DMS53 treated with DMSO at 0.1 percent for 48 hours (cell line): ENCODE measurements around the gene KCTD1.
A peak's percentile ranks its signal among the peaks of the same experiment; 100 is the strongest.

Source experiments
- DNase-seq: peaks from one replicate; lab custom pipeline; 2025; ENCODE audit not compliant: unreplicated experiment; lab: John Stamatoyannopoulos, UW

Gene KCTD1

DNA sequence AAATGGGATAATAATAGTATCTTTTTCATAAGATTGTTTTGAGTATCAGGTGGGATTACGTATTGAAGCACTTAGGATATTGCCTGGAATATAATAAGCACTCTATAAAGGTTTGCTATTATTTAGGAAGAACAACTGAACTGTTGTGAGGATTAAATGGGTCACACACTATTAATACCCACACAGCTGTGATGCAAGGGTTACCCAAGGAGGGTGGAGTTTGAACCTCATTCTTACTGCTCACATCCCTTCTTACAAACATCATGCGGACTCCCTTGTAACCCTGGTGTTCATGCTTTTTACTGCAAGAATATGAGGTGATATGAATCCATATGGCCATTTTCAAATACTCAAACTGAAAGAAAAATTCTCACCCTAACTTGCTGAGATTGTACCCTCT is 113.5 kb downstream of the KCTD1 start:
- DNase-seq, result no peak

DNA sequence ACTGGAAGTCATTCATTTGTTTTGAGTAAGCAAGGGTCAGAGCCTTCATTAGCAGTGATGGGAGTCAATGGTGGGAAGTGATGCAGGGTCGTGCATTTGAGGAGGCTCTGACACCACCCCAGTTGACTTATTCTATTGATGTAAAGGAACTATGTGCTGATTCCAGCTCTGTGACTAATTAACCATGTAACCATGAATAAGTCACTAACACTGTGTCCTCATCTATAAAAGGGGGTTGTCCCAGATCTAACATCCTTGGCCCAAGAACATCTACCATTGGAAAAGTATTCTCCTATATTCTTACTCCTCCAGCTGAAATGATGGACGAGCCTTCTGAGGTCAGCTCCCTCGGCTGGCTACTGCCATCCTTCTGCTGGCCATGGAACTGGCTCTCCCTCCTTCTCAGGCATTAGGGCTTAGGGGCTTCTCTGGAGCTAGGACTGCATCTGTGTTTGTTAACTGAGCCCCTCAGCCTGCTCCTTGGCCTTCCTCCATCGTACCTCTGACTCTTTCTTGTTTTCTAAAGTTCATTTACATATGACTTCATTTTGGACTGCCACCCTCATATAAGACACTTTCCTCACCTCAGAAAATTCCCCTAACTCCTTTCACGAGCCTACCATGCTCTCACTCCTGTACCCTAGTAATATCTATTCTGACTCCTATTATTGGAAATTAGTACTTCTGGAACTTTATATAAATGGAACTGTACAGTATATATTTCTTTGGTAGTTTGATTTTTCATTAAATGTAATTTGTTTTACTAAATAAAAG is 115.5 kb downstream of the KCTD1 start:
- DNase-seq, result no peak

DNA sequence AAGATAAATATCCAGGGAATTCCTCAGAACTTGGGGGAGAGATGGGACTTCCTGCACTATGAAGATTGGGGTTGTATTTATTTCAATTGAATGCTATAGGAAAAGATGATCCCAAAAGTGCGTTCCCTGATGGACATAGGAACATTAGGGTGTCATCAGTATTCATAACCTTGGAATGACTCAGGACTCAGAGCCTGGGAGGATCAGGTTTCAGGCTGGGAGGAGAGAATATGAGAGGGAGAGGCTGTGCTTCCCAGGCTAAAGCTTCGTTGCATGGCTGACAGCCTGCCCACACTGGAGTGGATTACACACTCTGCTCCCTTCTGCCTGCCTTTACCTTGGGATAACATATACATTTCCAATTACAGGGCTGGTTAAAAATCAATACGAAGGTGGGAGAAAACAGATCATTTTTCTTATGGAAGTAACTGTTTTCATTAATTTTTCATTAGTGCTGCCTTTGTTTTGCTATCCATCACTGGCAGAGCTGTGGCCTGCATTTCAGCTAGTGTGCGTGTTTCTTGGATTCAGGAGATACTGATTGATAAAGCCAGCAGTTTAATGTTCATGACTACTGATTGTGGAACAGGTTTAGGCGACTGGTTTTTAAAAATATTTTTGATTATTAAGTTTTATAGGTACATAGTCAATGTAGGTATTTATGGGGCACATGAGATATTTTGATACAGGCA is 118.7 kb downstream of the KCTD1 start:
- peak; percentile 52 for DNase-seq

DNA sequence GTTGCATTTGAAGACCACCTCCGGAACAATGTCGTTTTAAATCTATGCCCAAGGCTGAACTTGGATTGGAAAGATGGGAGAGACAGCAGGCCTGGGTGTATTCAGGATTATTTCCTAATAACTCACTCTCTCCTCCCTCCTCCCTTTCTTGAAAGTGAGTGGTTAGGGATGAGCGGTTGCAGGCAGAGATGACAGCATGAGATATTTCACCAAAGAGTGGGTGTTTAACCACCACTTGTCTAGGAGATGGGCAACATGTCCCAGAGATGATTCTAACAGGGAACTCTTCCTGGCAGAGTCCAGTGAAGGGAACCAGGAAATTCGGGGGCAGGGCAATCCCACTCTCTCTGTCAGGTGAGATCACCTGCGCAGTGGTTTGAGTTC is 123.2 kb downstream of the KCTD1 start:
- no peak for DNase-seq

GRCh38 chr18:26424428-26425147 is 123.8 kb downstream of the KCTD1 start:
- no peak for DNase-seq

GRCh38 chr18:26422472-26423162 is 125.7 kb downstream of the KCTD1 start:
- no peak for DNase-seq

DNA sequence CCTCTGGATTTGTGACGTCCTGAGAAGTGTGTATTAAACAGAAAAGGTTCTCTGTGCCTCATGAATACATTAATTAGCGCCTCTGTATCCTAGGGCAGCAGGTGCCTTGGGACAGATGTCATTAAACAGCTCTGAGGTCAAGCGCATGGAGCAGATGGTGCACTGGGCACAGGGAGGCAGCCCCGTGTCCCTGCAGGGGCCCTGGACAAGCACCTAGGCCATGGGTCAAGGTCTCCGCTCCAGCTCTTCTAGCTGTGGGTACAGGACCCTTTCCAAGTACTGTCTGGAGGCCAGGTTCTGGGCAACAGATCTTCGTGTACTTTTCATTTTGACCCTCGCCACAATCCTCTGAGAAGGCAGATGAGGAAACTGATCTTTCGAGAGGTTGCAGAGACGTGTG is 126.4 kb downstream of the KCTD1 start:
- no peak for DNase-seq

DNA sequence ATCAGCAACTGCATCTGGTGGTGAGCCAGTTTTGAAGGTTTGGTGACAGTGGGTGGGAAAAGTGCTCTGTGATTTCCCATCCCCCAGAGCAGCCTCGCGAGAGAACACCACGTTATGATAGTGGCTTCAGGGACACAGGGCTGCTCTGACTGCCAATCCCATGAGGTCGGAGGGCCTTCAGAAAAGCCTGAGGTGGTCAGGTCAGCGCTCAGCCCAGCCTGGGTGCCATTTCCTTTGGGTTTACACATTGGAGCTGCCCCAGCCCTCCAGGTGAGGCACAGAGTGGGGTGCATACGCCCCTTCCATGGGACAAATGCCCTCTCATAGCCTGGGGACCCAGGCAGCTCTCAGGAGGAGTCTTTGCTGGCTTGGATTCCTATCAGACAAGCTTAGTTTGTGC is 126.8 kb downstream of the KCTD1 start:
- DNase-seq, result no peak

DNA sequence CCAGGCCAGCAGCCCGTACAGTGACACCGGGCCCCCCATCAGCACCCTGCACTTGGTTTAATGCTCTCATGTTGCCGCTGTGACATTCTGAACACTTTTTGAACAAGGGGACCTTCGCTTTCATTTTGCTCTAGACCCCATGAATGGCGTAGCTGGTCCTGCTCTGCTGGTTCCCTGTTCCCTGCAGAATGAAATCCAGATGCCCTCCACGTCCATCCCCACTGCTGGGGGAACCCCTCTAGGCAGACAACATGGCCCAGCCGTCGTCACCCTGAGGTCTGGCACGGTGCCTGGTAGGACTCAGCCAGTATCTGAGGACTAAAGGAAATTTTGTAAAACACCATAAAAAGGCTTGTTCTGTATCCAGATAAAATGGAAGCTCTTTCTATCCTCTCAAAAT is 128.6 kb downstream of the KCTD1 start:
- no peak for DNase-seq

- no peak for DNase-seq
These were observed 130.1 kb downstream of the KCTD1 start for GRCh38 chr18:26418225-26418624.

DNA sequence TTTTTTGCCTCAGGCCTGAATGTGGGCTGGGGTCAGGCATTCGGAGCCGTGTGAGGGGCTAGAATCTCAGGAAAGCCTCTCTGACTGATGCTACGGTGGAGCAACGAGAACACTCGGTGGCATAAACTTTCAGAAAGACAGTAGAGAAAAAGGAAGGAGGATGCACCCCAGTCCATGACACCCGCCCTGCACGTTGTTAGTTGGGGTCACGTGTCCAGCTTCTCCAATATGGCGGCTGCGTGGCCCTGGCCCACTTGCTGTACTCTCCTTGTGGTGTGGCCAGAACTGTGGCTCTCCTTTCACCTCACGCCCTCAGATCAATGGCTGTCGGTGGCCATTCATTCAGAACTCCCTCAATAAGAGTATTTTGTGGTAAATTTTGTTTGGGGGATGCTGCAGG is 131.2 kb downstream of the KCTD1 start:
- no peak for DNase-seq

- no peak for DNase-seq
These were observed 131.7 kb downstream of the KCTD1 start for GRCh38 chr18:26416652-26417150.

DNA sequence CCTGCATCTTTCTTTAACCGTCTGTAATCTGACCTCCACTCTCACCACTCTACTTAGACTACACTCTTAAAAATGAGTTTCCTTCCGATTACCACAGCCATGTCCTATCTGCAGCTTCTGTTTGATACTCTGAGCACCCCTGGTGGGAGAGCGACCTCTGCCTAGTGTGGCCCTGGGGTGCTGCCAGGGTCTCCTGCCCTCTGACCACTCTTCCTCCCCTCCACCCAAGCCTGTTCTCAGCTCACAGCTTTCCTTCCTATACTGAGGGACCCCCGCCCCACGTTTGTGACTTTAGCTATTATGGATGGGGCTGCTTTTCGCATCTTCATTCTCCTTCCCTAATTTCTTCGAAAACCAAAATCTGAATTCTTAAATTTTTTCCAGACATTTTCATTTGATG is 132.7 kb downstream of the KCTD1 start:
- no peak for DNase-seq

- no peak for DNase-seq
These were observed 133.4 kb downstream of the KCTD1 start for GRCh38 chr18:26414901-26415440.

DNA sequence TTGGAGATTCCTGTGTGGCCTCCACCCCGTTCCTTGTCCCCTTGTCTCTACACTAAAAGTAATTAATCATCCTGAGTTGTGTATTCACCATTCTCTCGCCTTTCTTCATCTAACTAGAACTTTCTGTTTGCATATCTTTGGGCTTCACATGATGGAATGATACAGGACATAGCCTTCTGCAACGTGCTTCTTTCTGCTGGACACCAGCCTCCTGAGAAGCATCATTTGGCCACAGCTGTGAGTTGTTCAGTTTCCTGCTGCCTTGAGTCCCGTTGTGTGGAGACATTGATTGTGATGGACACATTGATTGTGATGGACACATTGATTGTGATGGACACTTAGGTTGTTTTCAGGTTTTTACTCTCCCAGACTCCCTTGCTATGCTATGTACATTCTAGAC is 139.3 kb downstream of the KCTD1 start:
- DNase-seq, result no peak

GRCh38 chr18:26407736-26408601 is 140.4 kb downstream of the KCTD1 start:
- no peak for DNase-seq

DNA sequence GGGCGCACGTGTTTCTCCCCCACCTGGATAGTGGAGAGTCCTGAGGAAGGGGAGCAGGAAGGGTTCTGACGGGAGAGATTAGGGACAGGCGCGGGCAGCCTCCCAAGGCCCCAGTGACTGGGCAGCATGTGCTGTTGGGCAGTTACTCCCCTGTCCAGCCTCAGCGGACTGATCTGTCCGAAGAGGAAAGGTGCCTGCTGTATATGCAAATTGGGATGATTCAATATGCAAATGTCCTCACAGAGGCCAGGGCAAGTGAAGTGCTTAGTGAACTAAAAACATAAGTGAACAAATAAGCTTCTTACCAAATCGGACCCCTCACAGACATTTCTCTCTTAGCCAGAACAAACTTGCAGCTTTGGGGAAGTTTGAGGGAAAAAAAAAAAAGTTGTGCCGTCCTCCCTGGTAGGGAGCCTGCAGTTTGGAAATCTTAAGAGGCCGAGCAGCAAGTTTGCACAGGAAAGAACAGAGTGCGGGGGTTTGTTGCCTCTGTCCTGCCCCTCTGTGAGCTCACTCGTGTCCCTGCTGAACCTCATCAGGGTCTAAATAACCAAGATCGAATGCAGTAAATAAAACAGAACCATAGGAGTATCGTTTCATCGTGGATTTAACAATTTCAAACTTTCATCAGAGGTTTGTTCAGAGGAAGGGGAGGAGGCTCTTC is 141.4 kb downstream of the KCTD1 start:
- DNase-seq, result no peak

DNA sequence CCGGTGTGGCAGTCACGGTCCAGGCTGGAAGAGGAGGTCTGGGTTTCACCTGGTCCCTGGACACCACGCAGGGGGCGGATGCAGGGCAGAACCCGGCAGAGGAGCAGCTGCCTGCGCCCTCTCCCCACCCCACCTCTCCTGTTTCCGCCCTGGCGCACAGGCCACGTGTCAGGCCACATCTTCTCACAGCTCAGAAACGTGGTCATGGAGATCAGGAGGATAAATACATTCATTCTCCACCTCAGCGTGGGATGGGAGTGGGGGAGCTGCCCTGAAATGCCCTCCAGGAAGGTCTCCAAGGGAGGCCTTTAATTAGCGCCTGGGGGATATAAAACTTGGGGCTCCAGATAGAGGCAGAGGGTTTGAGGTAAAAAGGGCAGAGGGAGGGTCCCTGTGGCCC is 142.0 kb downstream of the KCTD1 start:
- no peak for DNase-seq

DNA sequence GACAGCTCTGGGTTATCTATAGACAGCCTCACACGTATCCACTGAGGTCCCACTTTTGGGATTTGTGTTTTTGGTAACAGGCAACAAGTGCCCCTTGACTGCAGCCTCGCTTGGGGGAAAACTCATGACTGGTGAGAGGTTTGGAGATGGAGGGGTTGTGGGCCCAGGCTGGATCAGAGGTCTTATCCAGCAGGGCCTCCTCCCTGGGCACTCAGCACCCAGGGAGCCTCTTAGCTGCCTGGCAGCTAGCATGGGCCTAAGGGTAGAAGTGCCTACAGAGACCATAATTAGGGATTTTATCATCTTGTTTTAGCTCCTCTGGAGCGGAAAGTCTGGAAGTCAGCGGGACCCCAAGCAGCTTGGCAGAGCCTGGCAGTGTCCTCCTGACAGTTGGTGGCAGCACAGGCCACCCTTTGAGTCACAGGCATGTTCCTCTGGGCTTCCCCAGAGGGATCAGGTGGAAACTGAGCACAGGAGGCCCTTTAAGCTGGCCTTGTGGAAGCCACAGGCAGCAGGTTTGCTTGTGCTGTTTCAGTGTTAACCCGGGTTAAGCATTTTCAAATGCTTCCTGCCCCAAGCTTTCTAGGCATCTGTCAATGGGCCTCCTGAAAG is 143.1 kb downstream of the KCTD1 start:
- DNase-seq, result peak; percentile 9
